ENCODE data around the gene SS18L1. TPM values are rescaled to one million over a fixed set of nuclear protein-coding genes. Genes with fewer than 3 reads are reported as not detected.

Gene SS18L1
- total and polyA plus RNA-seq, 10 of the 15 experiments (the other 5 are each of a cell fraction or from before 2014, with no cell fraction given) = 1.8 to 20.0 (median 6.6) TPM

- Histone ChIP-seq H4K20me1 (ENCODE audit: control insufficient read depth, insufficient read depth) (no peaks in the 10 kb centered on the region), H3K9me3 (replicated peaks; ENCODE audit: control insufficient read depth, insufficient read depth, low read length) (no peaks in the 10 kb centered on the region; the same call in 2 of the 3 replicates), H3K79me2 (ENCODE audit: control insufficient read depth, insufficient read depth, low read length) (no peaks in the 10 kb centered on the region), H3K36me3 (ENCODE audit: control insufficient read depth in 2 of 2, insufficient read depth in 2 of 2, low read length in 1 of 2) (no peaks in the 10 kb centered on the region), H2AFZ (ENCODE audit: control insufficient read depth, low read depth, low read length) (no peak overlapping the region), H3K4me2 (ENCODE audit: control insufficient read depth, insufficient read depth) (no peak overlapping the region), H3K9ac (ENCODE audit: control insufficient read depth, insufficient read depth, low read length) (no peak overlapping the region), H3K4me3 (no peak overlapping the region), H3K27ac (ENCODE audit: control insufficient read depth, insufficient read depth) (no peak overlapping the region), H3K4me1 (ENCODE audit: control insufficient read depth, insufficient read depth, low read length) (no peaks in the 10 kb centered on the region), H3K27me3 (replicated peaks in 1 of 2; ENCODE audit: control insufficient read depth in 2 of 2, insufficient read depth in 2 of 2, low read length in 1 of 2) (no peaks in the 10 kb centered on the region)
- ChIA-PET POLR2A (interaction anchor here (0.6 kb wide), 1 partner anchor 43 kb away, joined by 4 read pairs; no protein-coding TSS in a partner anchor), SMC1A (ENCODE audit: uncharacterized antibody, unreplicated experiment) (no interaction called here), RAD21 (ENCODE audit: unreplicated experiment) (no interaction called here), CTCF (interaction anchor here (0.5 kb wide), 1 partner anchor 106 kb away, joined by 4 read pairs; no protein-coding TSS in a partner anchor)
- in situ Hi-C loops (cut with MboI) = no loop called here
- intact Hi-C loops (cut with micrococcal nuclease; ENCODE audit: unreplicated experiment) = no loop called here
- TF ChIP-seq NFIC (IDR thresholded peaks at IDR 0.05; ENCODE audit: low read depth, low read length) (no peak), ZZZ3 (IDR thresholded peaks at IDR 0.05; ENCODE audit: control insufficient read depth, insufficient read length, low read depth) (no peak), HSF1 (IDR thresholded peaks at IDR 0.05; ENCODE audit: low read depth, low read length) (no peak), HDGF (IDR thresholded peaks at IDR 0.05) (no peak), IKZF2 (IDR thresholded peaks at IDR 0.05) (no peak), EP300 (IDR thresholded peaks at IDR 0.05; ENCODE audit: borderline replicate concordance in 1 of 2, control insufficient read depth in 1 of 2, low read depth in 2 of 2, low read length in 2 of 2) (no peak), SP1 (IDR thresholded peaks at IDR 0.05; ENCODE audit: low read depth, low read length) (no peak), SUZ12 (IDR thresholded peaks at IDR 0.05; ENCODE audit: unreplicated experiment) (no peak)
- no peak for ATAC-seq
- BruUV-seq (replicated peaks) = no TSS peak
- FAIRE-seq = no peak
- no peak for DNase-seq (ENCODE audit: low read depth, low spot score)
- 32% methylated on average over 6 of the region's 6 CpGs for WGBS (ENCODE audit: insufficient coverage, insufficient replicate concordance, low lambda C conversion rate, missing lambda C conversion rate)
Measured at GRCh38 chr20:62231292-62231691, 87.7 kb downstream of the SS18L1 start.

Other genes with a start within 250 kb of the SS18L1 start
Only the 7 nearest of the 9 such genes appear.
- gene TAF4, start 77.9 kb upstream of the SS18L1 start, total RNA-seq (2014; rRNA removed) = 2.6 and 3.4 TPM in 2 replicates
- 3.7 and 4.2 TPM in 2 replicates for gene TAF4, start 77.9 kb upstream of the SS18L1 start, total RNA-seq (2014; rRNA removed; fragmentation: Illumina TruSeq; extraction: Trizol)
- 16.9 and 19.5 TPM in 2 replicates for gene TAF4, start 77.9 kb upstream of the SS18L1 start, total RNA-seq (2021)
- gene TAF4, start 77.9 kb upstream of the SS18L1 start, polyA plus RNA-seq (2011; rRNA removed) = 3.4 and 3.5 TPM in 2 replicates
- 10.8 and 11.0 TPM in 2 replicates for gene TAF4, start 77.9 kb upstream of the SS18L1 start, polyA plus RNA-seq (2014; fragmentation: Illumina TruSeq; extraction: Trizol)
- 1 to 10 TPM in 1 of 2 experiments, under 1 TPM in 1; 0.39 to 1.0 TPM for gene TAF4, start 77.9 kb upstream of the SS18L1 start, polyA plus RNA-seq (2014; fragmentation: Nextera tagmentation; extraction: Ambion mirVana)
- 7.7 and 9.1 TPM in 2 replicates for gene TAF4, start 77.9 kb upstream of the SS18L1 start, polyA plus RNA-seq (2014; rRNA removed)
- 1 to 10 TPM; 1.6 to 1.7 TPM for gene TAF4, start 77.9 kb upstream of the SS18L1 start, polyA plus RNA-seq (2016; fragmentation: Nextera tagmentation; extraction: Ambion mirVana)
- 18.0 and 18.9 TPM in 2 replicates for gene LSM14B, start 21.3 kb upstream of the SS18L1 start, total RNA-seq (2014; rRNA removed)
- 13.3 and 16.2 TPM in 2 replicates for gene LSM14B, start 21.3 kb upstream of the SS18L1 start, total RNA-seq (2014; rRNA removed; fragmentation: Illumina TruSeq; extraction: Trizol)
- 34.3 and 34.9 TPM in 2 replicates for gene LSM14B, start 21.3 kb upstream of the SS18L1 start, total RNA-seq (2021)
- 25.5 and 33.2 TPM in 2 replicates for gene LSM14B, start 21.3 kb upstream of the SS18L1 start, polyA plus RNA-seq (2011; rRNA removed)
- gene LSM14B, start 21.3 kb upstream of the SS18L1 start, polyA plus RNA-seq (2014; fragmentation: Illumina TruSeq; extraction: Trizol) = 8.9 and 15.1 TPM in 2 replicates
- 1 to 10 TPM in 1 of 2 experiments, under 1 TPM in 1; 0.56 to 1.8 TPM for gene LSM14B, start 21.3 kb upstream of the SS18L1 start, polyA plus RNA-seq (2014; fragmentation: Nextera tagmentation; extraction: Ambion mirVana)
- 29.6 and 30.3 TPM in 2 replicates for gene LSM14B, start 21.3 kb upstream of the SS18L1 start, polyA plus RNA-seq (2014; rRNA removed)
- 1 to 10 TPM in 1 of 2 experiments, under 1 TPM in 1; 0.79 to 1.4 TPM for gene LSM14B, start 21.3 kb upstream of the SS18L1 start, polyA plus RNA-seq (2016; fragmentation: Nextera tagmentation; extraction: Ambion mirVana)
- gene PSMA7, start 375 bp upstream of the SS18L1 start, total RNA-seq (2014; rRNA removed) = 323 and 324 TPM in 2 replicates
- 210 and 216 TPM in 2 replicates for gene PSMA7, start 375 bp upstream of the SS18L1 start, total RNA-seq (2014; rRNA removed; fragmentation: Illumina TruSeq; extraction: Trizol)
- 348 and 359 TPM in 2 replicates for gene PSMA7, start 375 bp upstream of the SS18L1 start, total RNA-seq (2021)
- 273 and 397 TPM in 2 replicates for gene PSMA7, start 375 bp upstream of the SS18L1 start, polyA plus RNA-seq (2011; rRNA removed)
- 131 and 219 TPM in 2 replicates for gene PSMA7, start 375 bp upstream of the SS18L1 start, polyA plus RNA-seq (2014; fragmentation: Illumina TruSeq; extraction: Trizol)
- 100 to 1,000 TPM; 333 to 546 TPM for gene PSMA7, start 375 bp upstream of the SS18L1 start, polyA plus RNA-seq (2014; fragmentation: Nextera tagmentation; extraction: Ambion mirVana)
- gene PSMA7, start 375 bp upstream of the SS18L1 start, polyA plus RNA-seq (2014; rRNA removed) = 369 and 389 TPM in 2 replicates
- gene PSMA7, start 375 bp upstream of the SS18L1 start, polyA plus RNA-seq (2016; fragmentation: Nextera tagmentation; extraction: Ambion mirVana) = 100 to 1,000 TPM; 824 to 857 TPM
- 40.9 and 44.1 TPM in 2 replicates for gene MTG2, start 39.3 kb downstream of the SS18L1 start, total RNA-seq (2014; rRNA removed)
- 19.3 and 28.5 TPM in 2 replicates for gene MTG2, start 39.3 kb downstream of the SS18L1 start, total RNA-seq (2014; rRNA removed; fragmentation: Illumina TruSeq; extraction: Trizol)
- 40.4 and 52.4 TPM in 2 replicates for gene MTG2, start 39.3 kb downstream of the SS18L1 start, total RNA-seq (2021)
- gene MTG2, start 39.3 kb downstream of the SS18L1 start, polyA plus RNA-seq (2011; rRNA removed) = 22.2 and 32.9 TPM in 2 replicates
- 10.4 and 31.4 TPM in 2 replicates for gene MTG2, start 39.3 kb downstream of the SS18L1 start, polyA plus RNA-seq (2014; fragmentation: Illumina TruSeq; extraction: Trizol)
- 1 to 10 TPM; 6.2 to 7.3 TPM for gene MTG2, start 39.3 kb downstream of the SS18L1 start, polyA plus RNA-seq (2014; fragmentation: Nextera tagmentation; extraction: Ambion mirVana)
- 44.5 and 45.2 TPM in 2 replicates for gene MTG2, start 39.3 kb downstream of the SS18L1 start, polyA plus RNA-seq (2014; rRNA removed)
- gene MTG2, start 39.3 kb downstream of the SS18L1 start, polyA plus RNA-seq (2016; fragmentation: Nextera tagmentation; extraction: Ambion mirVana) = 10 to 100 TPM; 35.8 to 38.6 TPM
- gene HRH3, start 76.5 kb downstream of the SS18L1 start, total RNA-seq (2014; rRNA removed) = not detected in 2 replicates
- gene HRH3, start 76.5 kb downstream of the SS18L1 start, total RNA-seq (2014; rRNA removed; fragmentation: Illumina TruSeq; extraction: Trizol) = not detected in 2 replicates
- gene HRH3, start 76.5 kb downstream of the SS18L1 start, total RNA-seq (2021) = not detected in 2 replicates
- not detected in 2 replicates for gene HRH3, start 76.5 kb downstream of the SS18L1 start, polyA plus RNA-seq (2011; rRNA removed)
- not detected in 2 replicates for gene HRH3, start 76.5 kb downstream of the SS18L1 start, polyA plus RNA-seq (2014; fragmentation: Illumina TruSeq; extraction: Trizol)
- gene HRH3, start 76.5 kb downstream of the SS18L1 start, polyA plus RNA-seq (2014; fragmentation: Nextera tagmentation; extraction: Ambion mirVana) = not detected
- not detected in 2 replicates for gene HRH3, start 76.5 kb downstream of the SS18L1 start, polyA plus RNA-seq (2014; rRNA removed)
- not detected for gene HRH3, start 76.5 kb downstream of the SS18L1 start, polyA plus RNA-seq (2016; fragmentation: Nextera tagmentation; extraction: Ambion mirVana)
- 16.3 and 17.4 TPM in 2 replicates for gene OSBPL2, start 94.8 kb downstream of the SS18L1 start, total RNA-seq (2014; rRNA removed)
- 12.4 and 13.3 TPM in 2 replicates for gene OSBPL2, start 94.8 kb downstream of the SS18L1 start, total RNA-seq (2014; rRNA removed; fragmentation: Illumina TruSeq; extraction: Trizol)
- 22.3 and 24.1 TPM in 2 replicates for gene OSBPL2, start 94.8 kb downstream of the SS18L1 start, total RNA-seq (2021)
- 10.9 and 15.8 TPM in 2 replicates for gene OSBPL2, start 94.8 kb downstream of the SS18L1 start, polyA plus RNA-seq (2011; rRNA removed)
- gene OSBPL2, start 94.8 kb downstream of the SS18L1 start, polyA plus RNA-seq (2014; fragmentation: Illumina TruSeq; extraction: Trizol) = 15.0 and 16.4 TPM in 2 replicates
- 1 to 10 TPM; 2.8 to 4.1 TPM for gene OSBPL2, start 94.8 kb downstream of the SS18L1 start, polyA plus RNA-seq (2014; fragmentation: Nextera tagmentation; extraction: Ambion mirVana)
- gene OSBPL2, start 94.8 kb downstream of the SS18L1 start, polyA plus RNA-seq (2014; rRNA removed) = 12.7 and 14.4 TPM in 2 replicates
- 10 to 100 TPM; 13.8 to 15.4 TPM for gene OSBPL2, start 94.8 kb downstream of the SS18L1 start, polyA plus RNA-seq (2016; fragmentation: Nextera tagmentation; extraction: Ambion mirVana)
- gene ADRM1, start 159.2 kb downstream of the SS18L1 start, total RNA-seq (2014; rRNA removed) = 148 and 160 TPM in 2 replicates
- gene ADRM1, start 159.2 kb downstream of the SS18L1 start, total RNA-seq (2014; rRNA removed; fragmentation: Illumina TruSeq; extraction: Trizol) = 43.3 and 53.3 TPM in 2 replicates
- gene ADRM1, start 159.2 kb downstream of the SS18L1 start, total RNA-seq (2021) = 117 and 125 TPM in 2 replicates
- 33.1 and 67.0 TPM in 2 replicates for gene ADRM1, start 159.2 kb downstream of the SS18L1 start, polyA plus RNA-seq (2011; rRNA removed)
- 10.2 and 34.3 TPM in 2 replicates for gene ADRM1, start 159.2 kb downstream of the SS18L1 start, polyA plus RNA-seq (2014; fragmentation: Illumina TruSeq; extraction: Trizol)
- gene ADRM1, start 159.2 kb downstream of the SS18L1 start, polyA plus RNA-seq (2014; fragmentation: Nextera tagmentation; extraction: Ambion mirVana) = 10 to 100 TPM in 1 of 2 experiments, 1 to 10 TPM in 1; 3.4 to 13.6 TPM
- 150 and 181 TPM in 2 replicates for gene ADRM1, start 159.2 kb downstream of the SS18L1 start, polyA plus RNA-seq (2014; rRNA removed)
- 100 to 1,000 TPM; 207 to 213 TPM for gene ADRM1, start 159.2 kb downstream of the SS18L1 start, polyA plus RNA-seq (2016; fragmentation: Nextera tagmentation; extraction: Ambion mirVana)